ENCODE data around the gene SDHA.
"Not testable (repeated sequence)": the region's sequence is repeated elsewhere in the genome, so short reads cannot be mapped to it uniquely, and the experiment has no call there.

The SDHA gene

GRCh38 chr5:198516-199196 lies 19.5 kb upstream of the SDHA start:
- no peak for DNase-seq

- DNase-seq = no peak
Measured at GRCh38 chr5:199197-199949, 18.7 kb upstream of the SDHA start.

GRCh38 chr5:199950-200645 lies 18.0 kb upstream of the SDHA start:
- no peak for DNase-seq

GRCh38 chr5:200985-201384 lies 17.1 kb upstream of the SDHA start:
- no peak for DNase-seq

GRCh38 chr5:201672-202071 lies 16.4 kb upstream of the SDHA start:
- DNase-seq = no peak

- DNase-seq = no peak
Measured at GRCh38 chr5:203246-203930, 14.7 kb upstream of the SDHA start.

GRCh38 chr5:204001-204400 lies 14.1 kb upstream of the SDHA start:
- no peak for DNase-seq

GRCh38 chr5:204462-204861 lies 13.7 kb upstream of the SDHA start:
- DNase-seq = no peak

GRCh38 chr5:204966-205670 lies 13.0 kb upstream of the SDHA start:
- no peak for DNase-seq

- no peak for DNase-seq
Measured at GRCh38 chr5:206406-206805, 11.7 kb upstream of the SDHA start.

GRCh38 chr5:206927-207536 lies 11.1 kb upstream of the SDHA start:
- no peak for DNase-seq

- DNase-seq = no peak
Measured at GRCh38 chr5:207599-207998, 10.5 kb upstream of the SDHA start.

- no peak for DNase-seq
Measured at GRCh38 chr5:208449-209114, 9.5 kb upstream of the SDHA start.

- no peak for DNase-seq
Measured at GRCh38 chr5:213803-214395, 4.2 kb upstream of the SDHA start.

- not testable (repeated sequence) for DNase-seq
Measured at GRCh38 chr5:215256-215655, 2.9 kb upstream of the SDHA start.

- DNase-seq = not testable (repeated sequence)
Measured at GRCh38 chr5:216076-216475, 2.0 kb upstream of the SDHA start.

- DNase-seq = no peak
Measured at GRCh38 chr5:218457-219291, 554 bp downstream of the SDHA start.

- no peak for DNase-seq
Measured at GRCh38 chr5:219460-219863, 1.3 kb downstream of the SDHA start.

- no peak for DNase-seq
Measured at GRCh38 chr5:219991-220390, 1.9 kb downstream of the SDHA start.
